Inflammatory macrophage treated with lipopolysaccharide for 4 hours (primary cell): ENCODE data around the gene DPPA3.
"Not testable (repeated sequence)": the region's sequence is repeated elsewhere in the genome, so short reads cannot be mapped to it uniquely, and the experiment has no call there.

Experiments
- DNase-seq: peaks from one replicate; pipeline ENCODE4 v3.0.0-alpha.2; 2020

Gene DPPA3

GRCh38 chr12:7711133-7711532 is at the start of gene DPPA3:
TSS of gene DPPA3 (plus strand) at chr12:7711433. CDS start at chr12:7711571, 138 bp downstream.
- no peak for DNase-seq

DNA sequence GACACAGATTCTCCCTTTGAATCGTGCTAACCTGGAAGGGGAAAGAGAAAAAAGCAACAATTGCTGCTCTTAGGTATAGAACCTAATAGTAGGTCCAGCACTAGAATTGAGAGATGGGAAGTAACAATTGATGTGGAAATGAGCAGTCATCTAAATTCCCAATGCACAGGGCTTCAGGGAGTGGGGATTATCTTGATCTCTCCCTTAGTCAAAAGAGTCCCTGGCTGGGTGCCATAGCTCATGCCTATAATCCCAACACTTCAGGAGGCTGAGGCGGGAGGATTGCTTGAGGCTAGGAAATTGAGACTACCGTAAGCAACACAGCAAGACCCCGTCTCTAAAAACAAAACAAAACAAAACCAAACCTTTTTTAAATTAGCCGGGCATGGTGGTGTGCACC is 49.5 kb upstream of the DPPA3 start:
- no peak for DNase-seq

GRCh38 chr12:7666595-7666994 is 44.6 kb upstream of the DPPA3 start:
- no peak for DNase-seq

GRCh38 chr12:7667125-7667524 is 44.1 kb upstream of the DPPA3 start:
- peak; percentile 42 for DNase-seq

GRCh38 chr12:7668171-7668570 is 43.1 kb upstream of the DPPA3 start:
- no peak for DNase-seq

- peak; percentile 52 for DNase-seq
These were observed 35.8 kb upstream of the DPPA3 start for GRCh38 chr12:7675455-7675854.

DNA sequence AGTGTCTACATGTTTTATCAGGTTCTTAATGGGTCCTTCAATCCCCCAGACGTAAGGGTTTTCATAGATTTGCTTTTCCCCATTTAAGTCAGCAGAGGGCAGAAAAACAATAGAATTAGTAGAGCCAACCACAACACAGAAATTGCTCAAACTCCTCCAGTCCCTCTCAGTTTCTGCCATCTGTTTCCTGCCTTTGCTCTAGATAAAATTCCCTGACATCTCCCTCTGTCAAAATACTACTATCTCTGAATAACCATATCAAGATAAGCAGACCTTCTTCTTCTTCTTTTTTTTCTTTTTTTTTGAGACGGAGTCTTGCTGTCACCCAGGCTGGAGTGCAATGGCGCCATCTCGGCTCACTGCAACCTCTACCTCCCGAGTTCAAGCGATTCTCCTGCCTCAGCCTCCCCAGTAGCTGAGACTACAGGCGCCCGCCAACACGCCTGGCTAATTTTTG is 33.8 kb upstream of the DPPA3 start:
- peak; percentile 64 for DNase-seq

- DNase-seq: peak; percentile 4
These were observed 32.5 kb upstream of the DPPA3 start for GRCh38 chr12:7678744-7679143.

- DNase-seq: no peak
These were observed 31.8 kb upstream of the DPPA3 start for GRCh38 chr12:7679251-7680045.

DNA sequence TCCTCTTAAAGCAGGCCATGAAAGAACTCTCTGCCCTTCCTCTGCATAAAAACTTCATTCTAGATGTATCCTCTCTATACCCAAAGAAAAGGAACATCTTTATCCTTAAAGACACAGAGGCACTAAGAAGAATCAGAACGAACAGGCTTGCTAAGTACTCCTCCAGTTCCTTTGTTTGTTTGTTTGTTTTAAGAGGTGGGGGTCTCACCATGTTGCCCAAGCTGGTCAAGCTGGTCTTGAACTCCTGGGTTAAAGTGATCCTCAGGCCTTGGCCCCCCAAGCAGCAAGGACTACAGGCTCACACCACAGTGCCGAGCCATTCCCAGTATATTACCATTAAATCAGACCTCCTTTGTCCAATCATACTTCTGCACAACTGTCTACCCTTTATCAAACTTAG is 29.7 kb upstream of the DPPA3 start:
- no peak for DNase-seq

DNA sequence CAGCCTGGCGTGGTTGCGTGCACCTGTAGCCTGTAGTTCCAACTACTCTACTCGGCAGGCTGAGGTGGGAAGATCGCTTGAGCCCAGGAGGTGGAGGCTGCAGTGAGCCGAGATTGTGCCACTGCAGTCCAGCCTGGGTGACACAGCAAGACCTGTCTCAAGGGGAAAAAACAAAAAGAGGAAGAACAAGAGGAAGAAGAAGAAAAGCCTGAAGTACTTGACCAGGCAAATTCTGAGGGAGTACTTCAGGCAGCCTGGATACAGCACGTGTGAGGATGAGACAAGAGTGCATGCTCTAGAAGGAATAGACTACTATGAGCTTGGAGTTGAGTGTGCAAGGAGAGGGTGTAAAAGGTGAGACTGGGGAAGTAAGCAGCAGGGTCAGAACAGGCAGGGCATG is 17.4 kb upstream of the DPPA3 start:
- peak; percentile 59 for DNase-seq

- DNase-seq: no peak
These were observed 16.5 kb upstream of the DPPA3 start for GRCh38 chr12:7694556-7695236.

- DNase-seq: no peak
These were observed 16.0 kb upstream of the DPPA3 start for GRCh38 chr12:7695237-7695560.

DNA sequence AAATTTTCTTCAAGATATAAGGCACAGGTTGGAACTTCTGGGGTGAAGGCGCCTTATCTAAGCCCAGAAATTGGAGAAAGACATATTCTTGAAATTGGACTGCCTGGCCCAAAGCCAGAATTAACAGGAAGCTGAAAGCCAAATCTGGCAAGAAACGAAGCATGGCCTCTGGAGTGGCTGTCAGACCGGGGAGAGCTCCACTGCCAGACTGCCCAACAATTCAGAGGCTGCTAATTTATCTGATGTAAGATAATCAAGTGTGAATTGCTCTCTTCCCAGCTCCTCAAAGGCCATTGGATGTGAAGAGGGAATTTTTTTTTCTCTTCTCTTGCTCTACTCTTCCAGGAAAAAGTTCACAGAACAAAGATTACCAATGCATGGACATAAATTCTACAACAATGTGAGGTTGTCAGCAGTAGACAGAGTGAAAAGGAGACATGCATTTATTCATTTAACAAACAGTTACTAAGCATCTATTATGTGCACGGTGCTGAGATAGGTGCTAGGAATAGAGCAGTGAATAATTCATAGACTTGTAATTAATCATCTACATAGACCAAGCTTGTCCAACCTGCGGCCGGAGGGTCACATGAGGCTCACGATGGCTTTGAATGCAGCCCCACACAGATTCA is 15.6 kb upstream of the DPPA3 start, which contains the start of gene GDF3:
Gene GDF3, minus strand, starts transcription at position 210 of the 632 bp plus-strand sequence. Its CDS starts 47 bp downstream, at position 163.
- peak; percentile 10 for DNase-seq

DNA sequence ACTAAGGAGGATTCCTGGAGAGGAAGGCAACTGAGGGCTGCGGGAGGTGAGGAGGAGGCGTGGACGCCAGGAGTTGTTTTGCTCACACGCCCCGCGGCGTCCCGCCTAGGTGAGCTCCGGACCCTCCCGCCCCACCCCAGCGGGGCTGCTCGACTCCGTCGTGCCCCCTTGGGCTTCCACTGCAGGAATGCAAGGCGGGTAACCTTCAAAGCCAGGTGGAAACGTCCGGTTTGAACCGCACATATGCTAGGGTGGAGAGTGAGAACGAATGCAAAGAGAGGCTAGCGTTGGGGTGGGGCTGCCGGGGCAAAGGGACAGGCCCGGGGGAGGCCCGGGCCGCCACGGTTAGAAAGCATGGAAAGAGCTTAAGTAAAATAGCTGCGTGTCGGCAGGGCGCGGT is 5.4 kb upstream of the DPPA3 start:
- no peak for DNase-seq

DNA sequence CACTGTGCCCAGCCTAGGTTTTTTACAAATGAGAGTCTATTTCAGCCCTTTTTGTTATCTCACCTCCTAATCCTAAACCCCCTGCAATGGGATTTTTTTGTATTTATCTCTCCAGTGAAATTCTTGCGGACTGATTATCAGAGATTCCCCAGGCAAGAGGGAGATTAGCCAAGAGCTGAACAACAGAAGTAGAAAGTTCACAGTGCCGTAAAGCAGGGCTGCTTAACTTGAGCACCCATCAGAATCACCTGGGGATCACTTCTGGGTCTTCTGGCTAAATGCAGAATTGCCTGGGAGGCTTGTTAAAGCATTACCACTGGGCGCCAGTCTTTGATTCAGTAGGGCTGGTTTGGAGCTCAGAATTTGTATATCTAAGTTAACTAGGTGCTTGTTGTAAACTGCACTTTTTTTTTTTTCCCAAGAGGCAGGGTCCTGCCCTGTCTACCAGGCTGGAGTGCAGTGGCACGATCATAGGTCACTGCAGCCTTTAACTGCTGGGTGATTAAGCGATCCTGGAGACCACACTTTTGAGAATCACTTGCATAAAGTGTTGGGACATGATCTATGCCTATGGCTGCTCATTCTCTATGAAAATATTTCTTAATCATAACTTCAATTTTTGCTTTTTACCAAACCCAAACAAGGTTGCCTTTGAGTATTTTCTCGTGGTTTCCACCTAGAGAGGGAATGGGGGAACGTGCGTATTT is 1.1 kb upstream of the DPPA3 start:
- DNase-seq: no peak

GRCh38 chr12:7712841-7713442 is 1.7 kb downstream of the DPPA3 start:
- no peak for DNase-seq

- DNase-seq: peak; percentile 63
These were observed 5.1 kb downstream of the DPPA3 start for GRCh38 chr12:7716381-7716780.

GRCh38 chr12:7719946-7720730 is 8.9 kb downstream of the DPPA3 start:
- DNase-seq: peak; percentile 23

DNA sequence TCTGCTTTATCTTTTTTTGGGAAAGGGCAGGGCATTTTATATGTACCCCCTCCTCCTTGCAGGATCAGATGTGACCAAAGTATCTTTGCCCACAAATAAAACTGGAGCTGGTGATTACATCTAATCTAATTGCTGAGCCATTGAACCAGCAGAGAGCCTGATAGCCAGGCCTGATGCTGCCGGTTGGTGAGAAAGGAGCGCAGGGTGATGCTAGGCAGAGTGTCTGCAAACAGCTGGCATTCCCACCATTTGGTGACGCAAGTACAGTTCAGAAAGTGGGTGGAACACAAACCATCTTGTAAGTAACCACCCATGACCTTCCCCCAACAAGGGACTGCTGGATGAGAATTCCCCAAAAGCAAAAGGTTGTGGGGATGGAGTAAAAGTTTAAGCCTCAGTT is 12.7 kb downstream of the DPPA3 start:
- DNase-seq: no peak

DNA sequence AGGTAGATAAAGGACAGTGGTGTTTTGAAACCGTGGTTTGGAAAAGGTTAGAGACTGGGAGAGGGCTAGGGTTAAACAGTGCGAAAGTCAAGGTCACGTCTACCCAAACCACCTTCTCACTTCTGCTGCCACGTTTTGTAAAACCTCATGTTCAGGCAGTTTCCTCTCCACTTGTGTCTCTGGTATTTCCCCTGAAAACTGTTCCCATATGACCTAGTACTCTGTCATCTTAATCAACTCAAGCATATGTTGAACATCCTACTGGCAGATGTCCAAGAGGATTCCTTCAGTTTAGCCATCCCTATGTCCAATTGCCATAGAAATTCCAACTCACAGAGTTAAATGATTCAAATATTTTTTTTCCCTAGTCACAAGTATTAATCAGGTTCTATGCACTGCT is 18.5 kb downstream of the DPPA3 start:
- DNase-seq: peak; percentile 16

GRCh38 chr12:7730984-7731383 is 19.8 kb downstream of the DPPA3 start:
- DNase-seq: not testable (repeated sequence)
